Measurements from ENCODE around the gene SLC30A1. TPM values are rescaled to one million over a fixed set of nuclear protein-coding genes. Genes with fewer than 3 reads are reported as not detected.

SLC30A1 gene
- polyA plus RNA-seq, 3 donors = 11.9 to 15.4 (median 13.2) TPM

- Histone ChIP-seq H2AFZ (ENCODE audit: insufficient read depth, low read depth, low read length, poor library complexity, severe bottlenecking) (no peak overlapping the region), H3K4me1 (ENCODE audit: control insufficient read depth in 1 of 2, insufficient read depth in 2 of 2, low read length in 2 of 2) (no peaks in the 10 kb centered on the region), H3K9me3 (replicated peaks in 1 of 2; ENCODE audit: control insufficient read depth in 1 of 2, insufficient read depth in 1 of 2, low read length in 2 of 2) (no peaks in the 10 kb centered on the region), H3K79me2 (ENCODE audit: insufficient read depth, low read length) (peaks cover 7% of the 10 kb centered on the region), H3K9ac (ENCODE audit: insufficient read depth, low read length, poor library complexity, severe bottlenecking) (no peak overlapping the region), H3K4me3 (replicated peaks in 1 of 3; ENCODE audit: low read depth in 2 of 3, low read length in 3 of 3) (no peak overlapping the region), H4K20me1 (ENCODE audit: insufficient read depth, low read length) (peaks cover 40% of the 10 kb centered on the region), H3K36me3 (replicated peaks in 1 of 2; ENCODE audit: control insufficient read depth in 1 of 2, insufficient read depth in 2 of 2, low read length in 2 of 2) (peaks cover 0 to 7% of the 10 kb centered on the region in 2 donors), H3K27ac (ENCODE audit: low read depth in 1 of 2, low read length in 2 of 2) (no peak overlapping the region), H3K4me2 (replicated peaks; ENCODE audit: extremely low read depth, low read length, poor library complexity, severe bottlenecking) (no peak overlapping the region), H3K27me3 (ENCODE audit: control insufficient read depth in 2 of 2, insufficient read depth in 2 of 2, low read length in 2 of 2) (no peaks in the 10 kb centered on the region)
- TF ChIP-seq CTCF (IDR thresholded peaks at IDR 0.05) = no peak
- no peak for DNase-seq
- Mint-ChIP-seq H3K36me3 (peaks cover 4 to 5% of the 10 kb centered on the region in 2 donors), H3K4me3 (no peak overlapping the region), H3K27me3 (ENCODE audit: low read depth in 3 of 3) (peaks cover 0 to 6% (median 6%) of the 10 kb centered on the region in 3 donors), H3K4me1 (peaks cover 8% of the 10 kb centered on the region), H3K9me3 (no peaks in the 10 kb centered on the region), H3K27ac (no peak overlapping the region)
- intact Hi-C loops (cut with micrococcal nuclease) = no loop called here
- WGBS (ENCODE audit: insufficient coverage) = 71% methylated on average over 3 of the region's 5 CpGs
These were observed 12.4 kb downstream of the SLC30A1 start for GRCh38 chr1:211566431-211567025.

- H3K4me3 Mint-ChIP-seq = no peak overlapping the region
- H4K20me1 ChIP-seq (ENCODE audit: insufficient read depth, low read length) = peaks cover 16% of the 10 kb centered on the region
- no CpG with 5 or more reads among the region's 3 CpGs for WGBS (ENCODE audit: insufficient coverage)
- no peak overlapping the region for H3K27ac Mint-ChIP-seq
- H3K4me2 ChIP-seq (replicated peaks; ENCODE audit: extremely low read depth, low read length, poor library complexity, severe bottlenecking) = no peak overlapping the region
- DNase-seq = no peak
- intact Hi-C loops (cut with micrococcal nuclease) = no loop called here
- no peaks in the 10 kb centered on the region for H3K9me3 ChIP-seq (replicated peaks in 1 of 2; ENCODE audit: control insufficient read depth in 1 of 2, insufficient read depth in 1 of 2, low read length in 2 of 2)
- no peaks in the 10 kb centered on the region for H3K36me3 ChIP-seq (replicated peaks in 1 of 2; ENCODE audit: control insufficient read depth in 1 of 2, insufficient read depth in 2 of 2, low read length in 2 of 2)
- H3K27ac ChIP-seq (ENCODE audit: low read depth in 1 of 2, low read length in 2 of 2) = no peak overlapping the region
- peaks cover 3 to 6% (median 6%) of the 10 kb centered on the region in 3 donors for H3K27me3 Mint-ChIP-seq (ENCODE audit: low read depth in 3 of 3)
- no peaks in the 10 kb centered on the region for H3K4me1 ChIP-seq (ENCODE audit: control insufficient read depth in 1 of 2, insufficient read depth in 2 of 2, low read length in 2 of 2)
- no peaks in the 10 kb centered on the region for H3K79me2 ChIP-seq (ENCODE audit: insufficient read depth, low read length)
- no peak overlapping the region for H3K9ac ChIP-seq (ENCODE audit: insufficient read depth, low read length, poor library complexity, severe bottlenecking)
- TF ChIP-seq CTCF (IDR thresholded peaks at IDR 0.05) = no peak
- peaks cover 4% of the 10 kb centered on the region for H3K4me1 Mint-ChIP-seq
- no peak overlapping the region for H2AFZ ChIP-seq (ENCODE audit: insufficient read depth, low read depth, low read length, poor library complexity, severe bottlenecking)
- H3K4me3 ChIP-seq (replicated peaks in 1 of 3; ENCODE audit: low read depth in 2 of 3, low read length in 3 of 3) = no peak overlapping the region
- H3K9me3 Mint-ChIP-seq = no peaks in the 10 kb centered on the region
- H3K36me3 Mint-ChIP-seq = no peaks in the 10 kb centered on the region
- no peaks in the 10 kb centered on the region for H3K27me3 ChIP-seq (ENCODE audit: control insufficient read depth in 2 of 2, insufficient read depth in 2 of 2, low read length in 2 of 2)
These were observed 14.9 kb downstream of the SLC30A1 start for GRCh38 chr1:211564084-211564483.

Measured in CD14-positive monocyte (primary cell).